Muscle layer of duodenum (tissue), 2 donors: ENCODE results near the gene SIAE.
A peak's percentile ranks its signal among the peaks of the same experiment; 100 is the strongest.

Experiments
- H3K27ac ChIP-seq: one replicate; pipeline ENCODE4 v1.7.0; 2013; ENCODE audit warnings: mild to moderate bottlenecking, low read length
- H3K27me3 ChIP-seq: one replicate; pipeline ENCODE4 v1.7.0; 2013; ENCODE audit warnings: low read depth, mild to moderate bottlenecking, control low read depth, low read length
- H3K36me3 ChIP-seq, 2 donors: one replicate each; pipeline ENCODE4 v1.7.0; 2013; ENCODE audit warnings: low read length in 2 of 2, control low read depth in 1 of 2, mild to moderate bottlenecking in 1 of 2; ENCODE audit not compliant: insufficient read depth in 2 of 2, control insufficient read depth in 1 of 2
- H3K4me1 ChIP-seq, 2 donors: one replicate each; pipeline ENCODE4 v1.7.0; 2013; ENCODE audit warnings: low read length in 2 of 2, mild to moderate bottlenecking in 2 of 2, control low read depth in 1 of 2, moderate library complexity in 1 of 2; ENCODE audit not compliant: insufficient read depth in 2 of 2, control insufficient read depth in 1 of 2
- H3K4me3 ChIP-seq, 2 donors: one replicate each; pipeline ENCODE4 v1.7.0; 2013; ENCODE audit warnings: low read length in 2 of 2, low read depth in 1 of 2, mild to moderate bottlenecking in 1 of 2
- H3K9me3 ChIP-seq, 2 donors: one replicate each; pipeline ENCODE4 v1.7.0; 2013; ENCODE audit warnings: low read length in 2 of 2, control low read depth in 1 of 2, mild to moderate bottlenecking in 1 of 2; ENCODE audit not compliant: control insufficient read depth in 1 of 2
- donor health status: healthy.

The SIAE gene

GRCh38 chr11:124643042-124643604, 30.4 kb downstream of the SIAE start:
- H3K4me3 ChIP-seq, result no peak overlapping the region
- no peaks in the 10 kb centered on the region for H3K9me3 ChIP-seq
- H3K36me3 ChIP-seq, result peaks cover 6 to 29% of the 10 kb centered on the region in 2 donors
- no peak overlapping the region for H3K27ac ChIP-seq
- peaks cover 0 to 6% of the 10 kb centered on the region in 2 donors for H3K4me1 ChIP-seq
- no peaks in the 10 kb centered on the region for H3K27me3 ChIP-seq

- Histone ChIP-seq H3K36me3 (peaks cover 6 to 28% of the 10 kb centered on the region in 2 donors), H3K27ac (no peak overlapping the region), H3K4me1 (peaks cover 0 to 6% of the 10 kb centered on the region in 2 donors), H3K4me3 (no peak overlapping the region), H3K9me3 (no peaks in the 10 kb centered on the region), H3K27me3 (no peaks in the 10 kb centered on the region)
These were observed 30.9 kb downstream of the SIAE start for GRCh38 chr11:124642628-124643027.

GRCh38 chr11:124640666-124641065, 32.9 kb downstream of the SIAE start:
- H3K27me3 ChIP-seq, result no peaks in the 10 kb centered on the region
- H3K27ac ChIP-seq, result no peak overlapping the region
- no peaks in the 10 kb centered on the region for H3K9me3 ChIP-seq
- peaks cover 0 to 6% of the 10 kb centered on the region in 2 donors for H3K4me1 ChIP-seq
- peaks cover 20 to 42% of the 10 kb centered on the region in 2 donors for H3K36me3 ChIP-seq
- no peak overlapping the region for H3K4me3 ChIP-seq

DNA sequence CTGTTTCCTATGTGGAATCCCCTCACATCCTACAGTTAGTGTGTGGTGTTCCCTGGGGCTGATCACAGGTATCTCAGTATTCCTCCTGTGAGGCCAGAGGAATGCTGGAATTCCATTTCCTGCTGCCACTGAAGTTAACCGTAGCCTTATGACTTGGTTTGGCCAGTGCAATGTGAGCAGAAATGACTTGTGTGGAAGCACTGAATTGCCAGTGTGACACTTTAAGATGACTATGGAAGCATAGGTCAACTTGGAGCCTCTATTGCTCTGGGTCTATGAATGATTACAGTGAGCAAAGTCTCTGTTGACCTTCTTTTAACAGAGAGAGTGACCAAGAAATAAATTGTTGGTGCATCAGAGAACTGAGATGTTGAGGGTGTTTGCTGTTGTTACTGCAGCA, 34.4 kb downstream of the SIAE start:
- H3K4me3 ChIP-seq, result no peak overlapping the region
- H3K27me3 ChIP-seq, result no peaks in the 10 kb centered on the region
- no peaks in the 10 kb centered on the region for H3K4me1 ChIP-seq
- no peaks in the 10 kb centered on the region for H3K9me3 ChIP-seq
- H3K36me3 ChIP-seq, result peaks cover 28 to 50% of the 10 kb centered on the region in 2 donors
- no peak overlapping the region for H3K27ac ChIP-seq

DNA sequence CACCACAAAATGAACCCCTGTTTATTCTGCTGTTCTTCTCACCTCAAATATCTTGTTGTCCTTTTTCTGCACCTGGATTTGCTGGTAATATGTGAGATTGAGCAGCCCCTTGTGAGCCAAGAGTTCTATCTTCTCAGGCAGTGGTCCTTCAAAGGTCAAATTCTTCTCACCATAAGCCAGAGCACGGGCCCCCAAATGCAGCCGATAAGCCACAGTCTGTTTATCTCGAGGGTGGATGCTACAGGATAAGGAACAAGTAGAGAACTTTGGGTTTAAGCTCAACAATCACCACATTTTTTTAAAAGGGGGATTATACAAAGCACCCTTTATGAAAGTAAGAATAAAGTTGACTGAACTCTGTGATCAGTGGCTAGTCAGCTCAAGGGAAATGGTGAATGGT, 35.0 kb downstream of the SIAE start:
- Histone ChIP-seq H3K4me1 (no peaks in the 10 kb centered on the region), H3K4me3 (no peak overlapping the region), H3K9me3 (no peaks in the 10 kb centered on the region), H3K36me3 (peaks cover 32 to 54% of the 10 kb centered on the region in 2 donors), H3K27me3 (no peaks in the 10 kb centered on the region), H3K27ac (no peak overlapping the region)

DNA sequence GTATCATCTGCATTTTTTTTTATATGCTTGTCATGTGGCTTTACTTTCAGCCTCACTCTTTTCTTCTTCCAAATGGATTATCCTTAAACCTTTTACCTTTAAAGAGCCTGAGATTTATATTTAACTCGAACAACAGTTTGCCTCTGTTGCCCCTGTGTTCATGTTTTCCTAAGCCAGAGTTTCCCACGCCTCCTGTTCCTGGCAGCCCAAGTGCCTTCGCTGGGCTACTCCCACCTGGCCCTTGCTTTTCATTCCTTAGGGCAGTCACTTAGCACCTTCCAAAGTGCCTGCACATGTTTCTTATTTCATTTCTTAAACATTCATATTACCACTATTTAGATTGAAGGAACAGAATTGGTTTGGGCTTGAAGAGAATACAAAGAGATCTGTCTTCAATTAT, 37.6 kb downstream of the SIAE start:
- H3K27ac ChIP-seq, result no peak overlapping the region
- H3K4me1 ChIP-seq, result no peaks in the 10 kb centered on the region
- no peak overlapping the region for H3K4me3 ChIP-seq
- H3K9me3 ChIP-seq, result no peaks in the 10 kb centered on the region
- peaks cover 54 to 80% of the 10 kb centered on the region in 2 donors for H3K36me3 ChIP-seq
- no peaks in the 10 kb centered on the region for H3K27me3 ChIP-seq

GRCh38 chr11:124633355-124633754, 40.2 kb downstream of the SIAE start:
- H3K4me3 ChIP-seq, result no peak overlapping the region
- H3K36me3 ChIP-seq, result peaks cover 62 to 83% of the 10 kb centered on the region in 2 donors
- H3K27ac ChIP-seq, result no peak overlapping the region
- H3K4me1 ChIP-seq, result no peaks in the 10 kb centered on the region
- H3K27me3 ChIP-seq, result no peaks in the 10 kb centered on the region
- no peaks in the 10 kb centered on the region for H3K9me3 ChIP-seq

- Histone ChIP-seq H3K27ac (no peak overlapping the region), H3K36me3 (peaks cover 62 to 75% of the 10 kb centered on the region in 2 donors), H3K27me3 (no peaks in the 10 kb centered on the region), H3K4me1 (peaks cover 0 to 3% of the 10 kb centered on the region in 2 donors), H3K9me3 (no peaks in the 10 kb centered on the region), H3K4me3 (no peak overlapping the region)
These were observed 43.6 kb downstream of the SIAE start for GRCh38 chr11:124629961-124630360.

DNA sequence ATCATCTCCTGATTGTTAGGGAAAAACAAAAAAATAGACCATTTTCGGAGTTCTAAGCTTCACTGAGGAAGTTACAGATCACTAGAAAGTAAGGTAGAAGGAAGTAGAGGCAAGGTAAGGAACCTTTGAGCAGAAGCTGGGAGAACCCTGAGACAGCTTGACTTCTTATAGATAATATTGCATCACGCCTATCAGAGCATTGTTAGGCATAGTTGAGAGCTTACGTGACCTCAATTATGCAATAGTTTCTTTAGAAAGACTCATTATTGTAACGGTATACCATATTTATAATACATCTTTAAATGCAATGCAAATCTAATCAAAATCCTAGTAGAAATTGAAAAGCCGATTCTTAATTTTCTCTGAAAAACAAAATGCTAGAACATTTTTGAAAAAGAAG, 46.0 kb downstream of the SIAE start:
- H3K4me1 ChIP-seq, result peaks cover 0 to 19% of the 10 kb centered on the region in 2 donors
- H3K4me3 ChIP-seq, result no peak overlapping the region
- H3K36me3 ChIP-seq, result peaks cover 48 to 62% of the 10 kb centered on the region in 2 donors
- H3K27ac ChIP-seq, result no peak overlapping the region
- no peaks in the 10 kb centered on the region for H3K9me3 ChIP-seq
- H3K27me3 ChIP-seq, result no peaks in the 10 kb centered on the region

DNA sequence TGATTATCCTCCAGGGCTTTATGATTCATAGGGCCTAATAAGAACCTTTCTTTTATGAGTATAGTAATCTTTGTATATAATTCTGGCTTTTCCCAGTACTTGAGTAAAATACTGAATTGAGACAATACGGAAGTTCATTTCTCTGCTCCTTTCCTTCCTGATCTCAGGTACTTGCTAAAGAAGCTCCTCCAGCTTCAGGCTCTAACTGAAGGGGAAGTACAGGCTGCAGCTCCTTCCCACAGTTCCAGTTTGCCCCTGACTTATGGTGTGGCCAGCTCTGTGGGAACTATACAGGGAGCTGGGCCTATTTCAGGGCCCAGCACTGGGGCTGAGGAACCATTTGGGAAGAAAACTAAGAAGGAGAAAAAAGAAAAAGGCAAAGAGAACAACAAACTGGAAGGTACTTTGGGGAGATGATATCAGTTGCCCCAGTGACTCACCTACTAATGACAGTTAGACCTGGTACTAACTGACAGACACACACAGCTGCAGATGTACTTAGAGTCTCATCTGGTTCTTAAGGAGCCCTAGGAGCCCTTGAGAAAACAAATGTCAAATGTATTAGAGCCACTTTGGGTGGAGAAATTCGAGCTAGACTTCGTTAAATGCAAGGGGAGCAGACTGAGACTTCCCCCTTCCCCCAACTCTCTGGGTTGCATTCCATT, 47.9 kb downstream of the SIAE start:
- Histone ChIP-seq H3K4me3 (no peak overlapping the region), H3K4me1 (peaks cover 0 to 19% of the 10 kb centered on the region in 2 donors), H3K27ac (no peak overlapping the region), H3K27me3 (no peaks in the 10 kb centered on the region), H3K36me3 (peaks cover 31 to 43% of the 10 kb centered on the region in 2 donors), H3K9me3 (no peaks in the 10 kb centered on the region)

DNA sequence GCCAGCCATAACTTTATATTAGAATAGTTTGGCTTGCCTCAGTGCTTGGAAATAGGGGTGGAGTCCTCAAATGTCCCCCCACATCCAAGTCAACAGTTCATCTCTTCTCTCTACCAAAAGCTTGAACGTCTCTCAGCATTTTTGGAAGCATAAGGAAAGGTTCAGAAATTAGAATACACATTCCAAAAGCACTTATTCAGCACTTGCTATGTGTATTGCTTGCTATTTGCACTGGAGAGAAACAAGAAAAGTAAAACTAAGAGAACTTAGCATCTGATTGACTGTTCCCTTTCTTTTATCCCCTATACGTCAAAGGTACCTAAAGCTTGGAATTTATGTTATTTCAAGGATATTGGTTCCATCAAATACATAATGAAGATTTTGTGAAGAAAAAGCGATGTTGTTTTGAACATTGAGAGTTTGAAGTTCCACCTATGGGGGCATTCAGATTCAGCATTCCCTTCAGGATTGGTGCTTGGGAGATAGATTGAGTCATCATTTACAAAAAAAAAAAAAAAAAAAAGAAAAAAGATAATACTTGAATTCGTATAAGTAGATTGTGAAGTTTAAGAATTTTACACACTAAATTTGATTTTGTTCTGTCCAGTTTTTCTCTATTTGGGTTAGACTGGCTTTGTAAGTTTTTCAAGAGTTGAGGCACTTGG, 49.5 kb downstream of the SIAE start:
- peaks cover 0 to 19% of the 10 kb centered on the region in 2 donors for H3K4me1 ChIP-seq
- no peaks in the 10 kb centered on the region for H3K9me3 ChIP-seq
- peaks cover 23 to 34% of the 10 kb centered on the region in 2 donors for H3K36me3 ChIP-seq
- H3K4me3 ChIP-seq, result peak overlapping the region; percentile 80 to 93
- H3K27ac ChIP-seq, result peak overlapping the region; percentile 95
- H3K27me3 ChIP-seq, result no peaks in the 10 kb centered on the region
